A549 (cell line): ENCODE results near the gene PYGO2. TPM values are rescaled to one million over a fixed set of nuclear protein-coding genes. Genes with fewer than 3 reads are reported as not detected.

Experiments
- ATAC-seq, 2 experiments: fragments of 200-7000 bp in 1 of 2; fragments of >200 bp in 1 of 2; cut with Nextera tagmentation in 1 of 2; cut with Tn5 transposase in 1 of 2; 3 replicates each; pipeline versions ENCODE4 v1.8.0 to v1.9.1; 2018 to 2020; ENCODE audit warnings: mild to moderate bottlenecking in 1 of 2, moderate library complexity in 1 of 2
- CTCF ChIA-PET: fragments of 300-600 bp; sonication (Branson Sonifier 250); formaldehyde crosslinking; extraction: SDS; loops from one replicate; lab custom pipeline; 2021; ENCODE audit warnings: antibody characterized with exemption, inconsistent platforms; lab: Yijun Ruan, JAX
- POLR2A ChIA-PET: fragments of 350-600 bp; formaldehyde crosslinking; extraction: SDS; loops from one replicate; lab custom pipeline; 2021; ENCODE audit warnings: antibody characterized with exemption, inconsistent platforms; lab: Yijun Ruan, JAX
- DNase-seq, 2 experiments: peaks; one replicate each; pipeline versions ENCODE4 v3.0.0 to v3.0.0-alpha.2; 2011 to 2016; ENCODE audit warnings: low read depth in 1 of 2, low spot score in 1 of 2
- FAIRE-seq: peaks from 2 replicates; lab custom pipeline; 2011; peaks lifted over from hg19 to GRCh38; lab: Jason Lieb, UNC
- H3K27ac ChIP-seq, 2 experiments: fragments of >200 bp; sonication (Bioruptor Twin); formaldehyde crosslinking; 3 replicates each; pipeline ENCODE4 v1.5.1; 2016 to 2017
- H3K4me1 ChIP-seq: fragments of >200 bp; sonication (Bioruptor Twin); formaldehyde crosslinking; 3 replicates; pipeline ENCODE4 v1.6.1; 2016
- H3K4me2 ChIP-seq: fragments of >200 bp; sonication (Bioruptor Twin); formaldehyde crosslinking; 3 replicates; pipeline ENCODE4 v1.6.1; 2016
- H3K4me3 ChIP-seq: fragments of >200 bp; sonication (Bioruptor Twin); formaldehyde crosslinking; 3 replicates; pipeline ENCODE4 v1.5.1; 2016
- H3K9me3 ChIP-seq: fragments of >200 bp; sonication (Bioruptor Twin); formaldehyde crosslinking; 3 replicates; pipeline ENCODE4 v1.6.1; 2016
- BCL3 ChIP-seq: fragments of >200 bp; sonication (Bioruptor Twin); formaldehyde crosslinking; IDR thresholded peaks from 3 replicates; pipeline ENCODE4 v1.6.1; 2016
- BHLHE40 ChIP-seq: IDR thresholded peaks from 2 replicates; pipeline ENCODE4 v1.6.1; 2012; ENCODE audit warnings: low read depth, low read length, inconsistent platforms
- CBX2 ChIP-seq: fragments of 200-600 bp; sonication (generic); IDR thresholded peaks from 2 replicates; pipeline ENCODE4 v1.6.1; 2016; ENCODE audit warnings: low read depth, mild to moderate bottlenecking, borderline replicate concordance
- CBX8 ChIP-seq: fragments of 200-600 bp; sonication (generic); IDR thresholded peaks from 2 replicates; pipeline ENCODE4 v1.6.1; 2016
- CEBPB ChIP-seq, 2 experiments: fragments of >200 bp in 1 of 2; sonication (Bioruptor Twin) in 1 of 2; formaldehyde crosslinking in 1 of 2; IDR thresholded peaks; 2 replicates each; pipeline ENCODE4 v1.6.1; 2012 to 2016
- CHD2 ChIP-seq: fragments of 150-350 bp; IDR thresholded peaks from 2 replicates; pipeline ENCODE4 v1.6.1; 2014; ENCODE audit warnings: low read length; ENCODE audit not compliant: partially characterized antibody
- CHD4 ChIP-seq: fragments of 200-600 bp; sonication (generic); IDR thresholded peaks from 2 replicates; pipeline ENCODE4 v1.6.1; 2016; ENCODE audit warnings: antibody characterized with exemption, mild to moderate bottlenecking, borderline replicate concordance
- E2F6 ChIP-seq: IDR thresholded peaks from 2 replicates; pipeline ENCODE4 v1.6.1; 2012; ENCODE audit warnings: low read depth, borderline replicate concordance
- EP300 ChIP-seq, 2 experiments: fragments of >200 bp; sonication (Bioruptor Twin); formaldehyde crosslinking; IDR thresholded peaks; 2 replicates in 1 of 2; 3 replicates in 1 of 2; pipeline ENCODE4 v1.6.1; 2016 to 2017
- FOSL2 ChIP-seq, 2 experiments: fragments of 450-650 bp in 1 of 2; fragments of >200 bp in 1 of 2; sonication (Bioruptor Twin) in 1 of 2; formaldehyde crosslinking; IDR thresholded peaks; 2 replicates each; pipeline versions ENCODE4 v1.5.0 to v1.6.1; 2016 to 2020; ENCODE audit warnings: mild to moderate bottlenecking in 1 of 2, moderate library complexity in 1 of 2
- GATA3 ChIP-seq: IDR thresholded peaks from 2 replicates; pipeline ENCODE4 v1.6.1; 2012; ENCODE audit warnings: borderline replicate concordance
- HEYL ChIP-seq: fragments of 250-450 bp; sonication (Bioruptor Pico); IDR thresholded peaks from 2 replicates; pipeline ENCODE4 v1.8.0; 2021; ENCODE audit warnings: mild to moderate bottlenecking, moderate library complexity
- HOXB13 ChIP-seq: fragments of 250-450 bp; sonication (Bioruptor Pico); IDR thresholded peaks from 2 replicates; pipeline ENCODE4 v1.5.0; 2020; ENCODE audit warnings: low read depth, mild to moderate bottlenecking, moderate library complexity
- JUN ChIP-seq, 2 experiments: fragments of >200 bp; sonication (Bioruptor Twin); formaldehyde crosslinking; IDR thresholded peaks; 2 replicates in 1 of 2; 3 replicates in 1 of 2; pipeline ENCODE4 v1.6.1; 2016 to 2017
- KDM5A ChIP-seq: fragments of 200-600 bp; sonication (generic); IDR thresholded peaks from 2 replicates; pipeline ENCODE4 v1.6.1; 2016; ENCODE audit warnings: antibody characterized with exemption, mild to moderate bottlenecking
- MAX ChIP-seq: IDR thresholded peaks from 2 replicates; pipeline ENCODE4 v1.6.1; 2012
- MAZ ChIP-seq: fragments of 150-350 bp; IDR thresholded peaks from 2 replicates; pipeline ENCODE4 v1.6.1; 2014; ENCODE audit warnings: antibody characterized with exemption, low read depth, low read length, borderline replicate concordance
- MYC ChIP-seq: IDR thresholded peaks from 2 replicates; pipeline ENCODE4 v1.6.1; 2012; ENCODE audit warnings: mild to moderate bottlenecking, inconsistent platforms, low read length, improper control_type of control experiment, borderline replicate concordance
- NFE2L2 ChIP-seq: fragments of 150-350 bp; conservative IDR thresholded peaks from 2 replicates; pipeline ENCODE4 v1.6.1; 2014; ENCODE audit warnings: low read length
- NR3C1 ChIP-seq: fragments of >200 bp; sonication (Bioruptor Twin); formaldehyde crosslinking; IDR thresholded peaks from 3 replicates; pipeline ENCODE4 v1.6.1; 2017
- PBX3 ChIP-seq: IDR thresholded peaks from 2 replicates; pipeline ENCODE4 v1.6.1; 2012
- POLR2A ChIP-seq: IDR thresholded peaks from 2 replicates; pipeline ENCODE4 v1.6.1; 2012; ENCODE audit warnings: mild to moderate bottlenecking, low read length
- RAD21 ChIP-seq, 2 experiments: fragments of >200 bp in 1 of 2; sonication (Bioruptor Twin) in 1 of 2; formaldehyde crosslinking in 1 of 2; IDR thresholded peaks in 1 of 2; conservative IDR thresholded peaks in 1 of 2; 2 replicates in 1 of 2; 3 replicates in 1 of 2; pipeline ENCODE4 v1.6.1; 2012 to 2018; ENCODE audit warnings: inconsistent platforms in 1 of 2
- RARB ChIP-seq: fragments of 250-450 bp; sonication (Bioruptor Pico); IDR thresholded peaks from 2 replicates; pipeline ENCODE4 v1.8.0; 2021; ENCODE audit warnings: mild to moderate bottlenecking, moderate library complexity
- SMC3 ChIP-seq: fragments of >200 bp; sonication (Bioruptor Twin); formaldehyde crosslinking; IDR thresholded peaks from 3 replicates; pipeline ENCODE4 v1.6.1; 2018; ENCODE audit warnings: inconsistent platforms
- TP53 ChIP-seq: fragments of 250-450 bp; sonication (Bioruptor Pico); IDR thresholded peaks from 2 replicates; pipeline ENCODE4 v1.5.0; 2021; ENCODE audit warnings: mild to moderate bottlenecking, moderate library complexity
- ZC3H11A ChIP-seq: fragments of 450-650 bp; IDR thresholded peaks from 2 replicates; pipeline ENCODE4 v1.6.1; 2014; ENCODE audit warnings: antibody characterized with exemption, mild to moderate bottlenecking
- ZFP36 ChIP-seq: fragments of 450-650 bp; IDR thresholded peaks from 2 replicates; pipeline ENCODE4 v1.6.1; 2014; ENCODE audit warnings: borderline replicate concordance; ENCODE audit not compliant: partially characterized antibody
- ZNF302 ChIP-seq: fragments of 250-450 bp; sonication (Bioruptor Pico); IDR thresholded peaks from 2 replicates; pipeline ENCODE4 v1.9.0; 2021; ENCODE audit warnings: inconsistent platforms, mild to moderate bottlenecking, moderate library complexity
- ZSCAN20 ChIP-seq: fragments of 250-450 bp; sonication (Bioruptor Pico); IDR thresholded peaks from 2 replicates; pipeline ENCODE4 v1.8.0; 2022; ENCODE audit warnings: mild to moderate bottlenecking, moderate library complexity
- WGBS: methylation state at CpG from one replicate; pipeline ENCODE4 v1.1.6; 2017; ENCODE audit errors: missing lambda C conversion rate; 5-methylcytosine and 5-hydroxymethylcytosine counted together
- polyA plus RNA-seq, 4 experiments: library from polyadenylated mRNA; depleted of rRNA in 3 of 4; stranded (reverse); fragments of >200 nt; fragmentation: RNase III in 1 of 4; extraction: RNeasy Plus Mini Kit Qiagen cat#74134 plus additional on column Dnase treatment in 1 of 4; gene quantifications; 2 replicates in 3 of 4; 3 replicates in 1 of 4; pipeline ENCODE4 v1.2.3, GENCODE V29; 2011 to 2017

Gene PYGO2
- polyA plus RNA-seq, 2 of the 4 experiments (the other 2 are of a cell fraction) = 18.3 to 24.6 TPM

GRCh38 chr1:155004352-155005075 is 42.9 kb upstream of the PYGO2 start:
- ChIA-PET POLR2A (interaction anchor here (1.3 to 3.1 kb wide), 6 partner anchors 12 to 80 kb away, joined by 3 to 14 read pairs (median 4); partner anchors contain the start of genes ADAM15 and SHC1), CTCF (no interaction called here)
- no peak for ATAC-seq
- 9% methylated on average over 5 of the region's 5 CpGs for WGBS
- TF ChIP-seq BCL3 = no peak
- TF ChIP-seq HEYL (CRISPR knock-in tag) = no peak
- no peak for TF ChIP-seq PBX3
- no peak for TF ChIP-seq E2F6
- TF ChIP-seq FOSL2 (IDR thresholded peaks at IDR 0.05) = no peak
- TF ChIP-seq FOSL2 (CRISPR knock-in tag; IDR thresholded peaks at IDR 0.05) = no peak
- TF ChIP-seq JUN (IDR thresholded peaks at IDR 0.05) = no peak
- no peak for TF ChIP-seq CHD4
- TF ChIP-seq ZSCAN20 (CRISPR knock-in tag) = no peak
- TF ChIP-seq HOXB13 (CRISPR knock-in tag) = no peak
- TF ChIP-seq TP53 (CRISPR knock-in tag) = no peak
- TF ChIP-seq NFE2L2 = no peak
- TF ChIP-seq CEBPB (IDR thresholded peaks at IDR 0.05) = no peak
- TF ChIP-seq KDM5A = no peak
- TF ChIP-seq ZFP36 = no peak
- no peak for TF ChIP-seq BHLHE40
- TF ChIP-seq RARB = no peak
- no peak for TF ChIP-seq NR3C1
- no peak for TF ChIP-seq CBX8
- peak overlapping the region; percentile 80 for H3K4me3 ChIP-seq
- no peak for FAIRE-seq
- peak overlapping the region; percentile 88 for H3K4me2 ChIP-seq
- peak overlapping the region; percentile 98 to 100 for H3K27ac ChIP-seq
- peaks cover 60% of the 10 kb centered on the region for H3K4me1 ChIP-seq
- H3K9me3 ChIP-seq = no peaks in the 10 kb centered on the region
- DNase-seq = no peak

GRCh38 chr1:155003766-155004351 is 42.3 kb upstream of the PYGO2 start:
- Histone ChIP-seq H3K4me1 (peaks cover 60% of the 10 kb centered on the region), H3K27ac (peak overlapping the region; percentile 98 to 100), H3K9me3 (no peaks in the 10 kb centered on the region), H3K4me3 (peak overlapping the region; percentile 80), H3K4me2 (peak overlapping the region; percentile 88)
- no peak for FAIRE-seq
- ChIA-PET POLR2A (interaction anchor here (1.3 to 3.1 kb wide), 6 partner anchors 13 to 81 kb away, joined by 3 to 14 read pairs (median 4); partner anchors contain the start of genes ADAM15 and SHC1), CTCF (no interaction called here)
- peak; percentile 10 to 26; a peak in 5 of 6 replicates for ATAC-seq
- WGBS = 7% methylated on average over 12 of the region's 34 CpGs
- DNase-seq = peak in 1 of 2 experiments; percentile 85
- TF ChIP-seq CHD2 (no peak), RAD21 (conservative IDR thresholded peaks at IDR 0.05 in 1 of 2, IDR thresholded peaks at IDR 0.05 in 1 of 2) (peak in 1 of 2 experiments; percentile 16; a peak in 1 of 5 replicates), MYC (no peak; the same call in 1 of the 2 replicates), ZNF302 (CRISPR knock-in tag) (no peak), SMC3 (peak; percentile 24; the same call in 2 of the 3 replicates), FOSL2 (IDR thresholded peaks at IDR 0.05) (no peak), FOSL2 (CRISPR knock-in tag; IDR thresholded peaks at IDR 0.05) (peak; percentile 53), MAZ (no peak), BHLHE40 (0 out of 2 replicates have a peak, but pooled peaks have one; percentile 33), EP300 (IDR thresholded peaks at IDR 0.05) (peak; percentile 47 to 77; a peak in 3 of 5 replicates), ZSCAN20 (CRISPR knock-in tag) (no peak), BCL3 (peak; percentile 81; the same call in 2 of the 3 replicates), NR3C1 (no peak), ZC3H11A (no peak), E2F6 (peak; percentile 43; the same call in 1 of the 2 replicates), GATA3 (peak; percentile 61), PBX3 (no peak), MAX (peak; percentile 83), POLR2A (no peak), CBX2 (no peak)
